Vagina (tissue), 1 donor: ENCODE results near the gene LSM6. TPM values are rescaled to one million over a fixed set of nuclear protein-coding genes. Genes with fewer than 3 reads are reported as not detected.

Experiments used
- total RNA-seq: library from RNA; depleted of rRNA; stranded (reverse); fragments of >200 nt; gene quantifications from one replicate; pipeline ENCODE4 v1.2.3, GENCODE V29; 2016

The LSM6 gene
- total RNA-seq, 1 donor from 2014 or later: 13.3 TPM

Other genes starting within 250 kb of the LSM6 start
- 19.2 TPM for gene ZNF827, start 236.9 kb upstream of the LSM6 start, total RNA-seq
- 0.74 TPM for gene REELD1, start 38.8 kb downstream of the LSM6 start, total RNA-seq